GM12875 (cell line): ENCODE measurements around the gene GAGE13.
"Not testable (repeated sequence)": the region's sequence is repeated elsewhere in the genome, so short reads cannot be mapped to it uniquely, and the experiment has no call there.

Experiments
- H3K4me3 ChIP-seq: one replicate; pipeline ENCODE4 v1.5.1; 2011; ENCODE audit warnings: low read depth, low read length, control low read depth
- TF ChIP-seq, protein P1 (sequence below): IDR thresholded peaks from 2 replicates; pipeline ENCODE4 v1.5.1; 2011; ENCODE audit warnings: low read depth, mild to moderate bottlenecking, control low read depth, inconsistent platforms, low read length, moderate library complexity, borderline replicate concordance; ENCODE audit not compliant: insufficient read depth

The GAGE13 gene, protein sequence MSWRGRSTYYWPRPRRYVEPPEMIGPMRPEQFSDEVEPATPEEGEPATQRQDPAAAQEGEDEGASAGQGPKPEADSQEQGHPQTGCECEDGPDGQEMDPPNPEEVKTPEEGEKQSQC

DNA sequence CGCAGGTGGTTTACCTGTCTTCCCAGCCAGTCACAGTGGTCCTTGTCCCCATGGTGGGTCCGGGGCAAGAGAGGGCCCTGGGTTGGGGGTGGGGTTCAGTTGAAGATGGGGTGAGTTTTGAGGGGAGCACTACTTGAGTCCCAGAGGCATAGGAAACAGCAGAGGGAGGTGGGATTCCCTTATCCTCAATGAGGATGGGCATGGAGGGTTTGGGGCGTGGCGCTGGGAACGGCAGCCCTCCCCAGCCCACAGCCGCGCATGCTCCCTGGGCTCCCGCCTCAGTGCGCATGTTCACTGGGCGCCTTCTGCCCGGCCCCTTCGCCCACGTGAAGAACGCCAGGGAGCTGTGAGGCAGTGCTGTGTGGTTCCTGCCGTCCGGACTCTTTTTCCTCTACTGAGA lies at the start of gene GAGE13:
Gene GAGE13, plus strand, starts transcription at position 301 of the 400 bp plus-strand sequence. CDS start 1,156 bp downstream, outside the sequence.
- H3K4me3 ChIP-seq, result not testable (repeated sequence)

- no peak overlapping the region for H3K4me3 ChIP-seq
- TF ChIP-seq, protein P1, sequence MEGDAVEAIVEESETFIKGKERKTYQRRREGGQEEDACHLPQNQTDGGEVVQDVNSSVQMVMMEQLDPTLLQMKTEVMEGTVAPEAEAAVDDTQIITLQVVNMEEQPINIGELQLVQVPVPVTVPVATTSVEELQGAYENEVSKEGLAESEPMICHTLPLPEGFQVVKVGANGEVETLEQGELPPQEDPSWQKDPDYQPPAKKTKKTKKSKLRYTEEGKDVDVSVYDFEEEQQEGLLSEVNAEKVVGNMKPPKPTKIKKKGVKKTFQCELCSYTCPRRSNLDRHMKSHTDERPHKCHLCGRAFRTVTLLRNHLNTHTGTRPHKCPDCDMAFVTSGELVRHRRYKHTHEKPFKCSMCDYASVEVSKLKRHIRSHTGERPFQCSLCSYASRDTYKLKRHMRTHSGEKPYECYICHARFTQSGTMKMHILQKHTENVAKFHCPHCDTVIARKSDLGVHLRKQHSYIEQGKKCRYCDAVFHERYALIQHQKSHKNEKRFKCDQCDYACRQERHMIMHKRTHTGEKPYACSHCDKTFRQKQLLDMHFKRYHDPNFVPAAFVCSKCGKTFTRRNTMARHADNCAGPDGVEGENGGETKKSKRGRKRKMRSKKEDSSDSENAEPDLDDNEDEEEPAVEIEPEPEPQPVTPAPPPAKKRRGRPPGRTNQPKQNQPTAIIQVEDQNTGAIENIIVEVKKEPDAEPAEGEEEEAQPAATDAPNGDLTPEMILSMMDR, result no peak
Observed at GRCh38 chrX:49282647-49283011, 48.8 kb upstream of the GAGE13 start.

- TF ChIP-seq, protein P1, result no peak
Observed at GRCh38 chrX:49284212-49284611, 47.2 kb upstream of the GAGE13 start.

DNA sequence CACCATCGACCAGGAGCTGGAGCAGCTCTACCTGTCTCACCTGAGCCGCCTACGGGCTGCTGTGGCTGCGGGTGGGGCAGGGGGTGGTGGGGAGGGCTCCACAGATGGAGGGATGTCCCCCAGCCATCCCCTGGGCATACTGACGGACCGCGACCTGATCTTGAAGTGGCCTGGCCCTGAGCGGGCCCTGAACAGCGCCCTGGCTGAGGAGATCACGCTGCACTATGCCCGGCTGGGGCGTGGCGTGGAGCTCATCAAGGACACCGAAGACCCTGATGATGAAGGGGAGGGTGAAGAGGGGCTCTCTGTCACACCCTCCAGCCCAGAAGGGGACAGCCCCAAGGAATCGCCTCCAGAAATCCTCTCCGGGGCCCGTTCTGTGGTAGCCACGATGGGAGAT lies 45.2 kb upstream of the GAGE13 start:
- TF ChIP-seq, protein P1, result no peak
- H3K4me3 ChIP-seq, result no peak overlapping the region

More at GRCh38 chrX:49284212-49284611, 47.2 kb upstream of the GAGE13 start:
- H3K4me3 ChIP-seq, result no peak overlapping the region

GRCh38 chrX:49286581-49286980 lies 44.8 kb upstream of the GAGE13 start:
- H3K4me3 ChIP-seq, result no peak overlapping the region
- TF ChIP-seq, protein P1, result no peak

DNA sequence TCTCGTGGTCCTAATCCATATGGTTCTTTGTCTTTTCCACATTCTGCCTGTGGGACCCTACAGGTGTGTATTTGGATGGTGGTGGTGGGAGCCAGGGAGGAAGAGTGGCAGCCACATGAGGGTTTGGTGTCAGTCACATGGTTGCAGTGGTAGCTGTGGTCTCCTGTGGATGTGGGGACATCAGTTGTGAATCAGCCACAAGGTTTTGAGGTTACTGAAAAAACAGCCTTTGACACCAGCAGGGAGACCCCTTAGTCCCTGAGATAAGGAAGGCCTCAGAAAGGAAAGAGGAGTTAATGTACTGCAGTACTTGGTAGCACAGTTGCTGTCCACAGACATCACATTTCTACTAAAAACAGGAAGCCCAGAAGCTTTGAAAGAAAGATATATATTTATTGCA lies 43.7 kb upstream of the GAGE13 start:
- H3K4me3 ChIP-seq, result no peak overlapping the region
- TF ChIP-seq, protein P1, result no peak

GRCh38 chrX:49290215-49290614 lies 41.2 kb upstream of the GAGE13 start:
- H3K4me3 ChIP-seq, result no peak overlapping the region
- TF ChIP-seq, protein P1, result no peak
